K562 (cell line): ENCODE data around the gene CDK11B. TPM values are rescaled to one million over a fixed set of nuclear protein-coding genes. Genes with fewer than 3 reads are reported as not detected.

Source experiments
- BCL6 ChIP-seq: fragments of 250-450 bp; sonication (Bioruptor Pico); IDR thresholded peaks from 2 replicates; pipeline ENCODE4 v1.4.0; 2020
- FOSL1 ChIP-seq: fragments of 200-800 bp; sonication (Bioruptor generic); conservative IDR thresholded peaks from 2 replicates; pipeline ENCODE4 v1.6.1; 2016; ENCODE audit warnings: missing genetic modification characterization, missing compliant biosample characterization
- FOXP1 ChIP-seq: sonication (generic); formaldehyde crosslinking; IDR thresholded peaks from 2 replicates; pipeline ENCODE4 v1.8.0; 2022; ENCODE audit warnings: mild to moderate bottlenecking, missing genetic modification reagents
- ID3 ChIP-seq, 2 experiments: fragments of 250-450 bp in 1 of 2; fragments of 450-650 bp in 1 of 2; sonication (Bioruptor Pico) in 1 of 2; IDR thresholded peaks; 2 replicates each; pipeline versions ENCODE4 v1.6.1 to v1.8.0; 2016 to 2021; ENCODE audit warnings: mild to moderate bottlenecking in 2 of 2, moderate library complexity in 2 of 2, missing compliant biosample characterization in 1 of 2, missing genetic modification characterization in 1 of 2
- KHSRP ChIP-seq: fragments of 450-650 bp; IDR thresholded peaks from 2 replicates; pipeline ENCODE4 v1.6.1; 2017
- MTF1 ChIP-seq: fragments of 250-450 bp; sonication (Bioruptor Pico); IDR thresholded peaks from 2 replicates; pipeline ENCODE4 v1.9.0; 2021; ENCODE audit warnings: moderate library complexity, mild to moderate bottlenecking, inconsistent platforms, borderline replicate concordance
- OTX1 ChIP-seq: fragments of 450-650 bp; formaldehyde crosslinking; IDR thresholded peaks from 2 replicates; pipeline ENCODE4 v1.4.0; 2022; ENCODE audit warnings: mild to moderate bottlenecking
- PTTG1 ChIP-seq: fragments of 450-650 bp; IDR thresholded peaks from 2 replicates; pipeline ENCODE4 v1.6.1; 2016; ENCODE audit warnings: low read depth, mild to moderate bottlenecking, missing genetic modification characterization, missing compliant biosample characterization
- RAD21 ChIP-seq, 2 experiments: fragments of 250-450 bp in 1 of 2; fragments of 450-650 bp in 1 of 2; sonication (Bioruptor Pico) in 1 of 2; formaldehyde crosslinking in 1 of 2; IDR thresholded peaks in 1 of 2; conservative IDR thresholded peaks in 1 of 2; 2 replicates each; pipeline versions ENCODE4 v1.4.0 to v1.8.0; 2020 to 2022; ENCODE audit warnings: mild to moderate bottlenecking in 2 of 2, moderate library complexity in 1 of 2
- ZFPM2 ChIP-seq: fragments of 250-450 bp; sonication (Bioruptor Pico); IDR thresholded peaks from 2 replicates; pipeline ENCODE4 v1.5.1; 2022; ENCODE audit warnings: mild to moderate bottlenecking
- ZKSCAN8 ChIP-seq: fragments of 200-800 bp; sonication (Bioruptor generic); IDR thresholded peaks from 2 replicates; pipeline ENCODE4 v1.6.1; 2016; ENCODE audit warnings: missing genetic modification characterization, missing compliant biosample characterization
- ZNF584 ChIP-seq: fragments of 200-800 bp; sonication (Bioruptor generic); IDR thresholded peaks from 2 replicates; pipeline ENCODE4 v1.6.1; 2016; ENCODE audit warnings: low read depth, mild to moderate bottlenecking, missing genetic modification characterization, missing compliant biosample characterization
- ZNF830 ChIP-seq: fragments of 250-450 bp; sonication (Bioruptor Pico); IDR thresholded peaks from 2 replicates; pipeline ENCODE4 v1.5.0; 2021; ENCODE audit warnings: mild to moderate bottlenecking
- polyA plus RNA-seq, 8 experiments: library from polyadenylated mRNA; depleted of rRNA in 4 of 8; stranded (reverse) in 5 of 8; unstranded in 3 of 8; fragments of >200 nt; fragmentation: Nextera tagmentation in 2 of 8; fragmentation: Illumina TruSeq in 1 of 8; extraction: Ambion mirVana in 2 of 8; extraction: Trizol in 1 of 8; gene quantifications; 2 replicates each; pipeline versions ENCODE4 v1.2.1 to v1.2.3, GENCODE V29; 2011 to 2014; ENCODE audit warnings: inconsistent platforms in 1 of 8, missing spikeins in 1 of 8
- total RNA-seq, 7 experiments: library from RNA; depleted of rRNA in 6 of 7; stranded (reverse); fragments of >200 nt in 6 of 7; fragmentation: Illumina TruSeq in 2 of 7; extraction: Trizol in 2 of 7; gene quantifications; 2 replicates each; pipeline versions ENCODE4 v1.2.1 to v1.2.3, GENCODE V29; 2011 to 2021; ENCODE audit warnings: low replicate concordance in 1 of 7
- TF ChIP-seq, protein P1 (sequence below), 2 experiments: fragments of 450-650 bp; IDR thresholded peaks; 2 replicates each; pipeline ENCODE4 v1.6.1; 2018; ENCODE audit warnings: mild to moderate bottlenecking in 2 of 2, low read depth in 1 of 2; ENCODE audit not compliant: partially characterized antibody in 2 of 2
- TF ChIP-seq, protein P2 (sequence below), 3 experiments: IDR thresholded peaks in 2 of 3; conservative IDR thresholded peaks in 1 of 3; 2 replicates each; pipeline ENCODE4 v1.5.1; 2011 to 2012; ENCODE audit warnings: low read length in 3 of 3, mild to moderate bottlenecking in 3 of 3, control low read depth in 2 of 3, improper control_type of control experiment in 1 of 3, inconsistent platforms in 1 of 3, low read depth in 1 of 3, mixed read lengths in 1 of 3, moderate library complexity in 1 of 3; ENCODE audit not compliant: insufficient read depth in 2 of 3
- TF ChIP-seq, protein P3 (sequence below): fragments of 450-650 bp; IDR thresholded peaks from 2 replicates; pipeline ENCODE4 v1.6.1; 2018; ENCODE audit warnings: mild to moderate bottlenecking, low read depth; ENCODE audit not compliant: partially characterized antibody

The CDK11B gene
- total and polyA plus RNA-seq, 9 of the 15 experiments (the other 6 are each of a cell fraction or from before 2014, with no cell fraction given): 2.8 to 52.2 (median 19.5) TPM

DNA sequence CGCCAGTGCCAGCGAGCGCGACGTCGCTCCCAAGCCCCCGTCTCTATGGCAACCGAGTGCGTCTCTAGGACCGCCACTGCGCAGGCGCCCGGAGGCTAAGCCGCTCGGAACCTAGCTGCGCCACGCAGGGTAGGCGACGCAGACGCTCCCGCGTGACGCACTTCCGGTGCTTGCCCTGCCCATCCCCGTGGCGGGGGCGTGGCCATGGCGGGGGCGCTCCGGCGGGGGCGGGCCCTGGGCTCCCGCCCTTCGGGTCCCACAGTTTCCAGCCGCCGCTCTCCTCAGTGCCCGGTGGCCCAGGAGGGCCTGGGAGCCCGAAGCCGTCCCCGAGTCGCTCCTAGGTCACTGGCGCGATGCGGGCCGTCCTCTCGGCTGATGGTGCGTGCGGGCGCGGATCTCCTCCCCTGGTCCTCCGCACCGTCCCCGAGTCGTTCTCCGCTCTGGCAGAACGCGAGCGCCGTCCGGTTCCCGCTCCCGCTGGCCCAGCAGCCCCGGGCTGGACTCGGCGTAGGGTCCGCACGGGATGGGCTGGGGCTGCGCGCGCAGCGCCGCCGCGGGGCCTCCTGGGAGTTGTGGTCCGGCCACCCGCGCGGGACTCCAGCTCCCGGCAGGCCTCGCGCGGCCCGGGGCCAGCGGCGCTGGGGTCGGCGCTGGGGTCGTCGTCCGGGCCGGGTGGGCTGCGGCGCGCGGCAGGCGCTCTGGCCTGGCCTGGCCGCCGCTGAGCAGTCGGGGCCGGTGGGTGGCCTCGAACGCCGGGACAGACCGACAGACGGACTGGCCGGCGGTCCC is 43.4 kb downstream of the CDK11B start, which contains the start of gene MIB2 (continued):
- no peak for TF ChIP-seq ID3 (CRISPR knock-in tag; IDR thresholded peaks at IDR 0.05)
- peak; percentile 71; the same call in 1 of the 2 replicates for TF ChIP-seq ID3 (tag; IDR thresholded peaks at IDR 0.05)
- TF ChIP-seq FOSL1 (tag): 0 out of 2 replicates have a peak, but pooled peaks have one; percentile 6
- TF ChIP-seq OTX1 (CRISPR knock-in tag): no peak
- TF ChIP-seq ZNF830 (CRISPR knock-in tag): peak; percentile 80; the same call in 1 of the 2 replicates
- no peak for TF ChIP-seq MTF1 (CRISPR knock-in tag)
- no peak for TF ChIP-seq ZKSCAN8 (CRISPR knock-in tag)
- TF ChIP-seq, protein P1, sequence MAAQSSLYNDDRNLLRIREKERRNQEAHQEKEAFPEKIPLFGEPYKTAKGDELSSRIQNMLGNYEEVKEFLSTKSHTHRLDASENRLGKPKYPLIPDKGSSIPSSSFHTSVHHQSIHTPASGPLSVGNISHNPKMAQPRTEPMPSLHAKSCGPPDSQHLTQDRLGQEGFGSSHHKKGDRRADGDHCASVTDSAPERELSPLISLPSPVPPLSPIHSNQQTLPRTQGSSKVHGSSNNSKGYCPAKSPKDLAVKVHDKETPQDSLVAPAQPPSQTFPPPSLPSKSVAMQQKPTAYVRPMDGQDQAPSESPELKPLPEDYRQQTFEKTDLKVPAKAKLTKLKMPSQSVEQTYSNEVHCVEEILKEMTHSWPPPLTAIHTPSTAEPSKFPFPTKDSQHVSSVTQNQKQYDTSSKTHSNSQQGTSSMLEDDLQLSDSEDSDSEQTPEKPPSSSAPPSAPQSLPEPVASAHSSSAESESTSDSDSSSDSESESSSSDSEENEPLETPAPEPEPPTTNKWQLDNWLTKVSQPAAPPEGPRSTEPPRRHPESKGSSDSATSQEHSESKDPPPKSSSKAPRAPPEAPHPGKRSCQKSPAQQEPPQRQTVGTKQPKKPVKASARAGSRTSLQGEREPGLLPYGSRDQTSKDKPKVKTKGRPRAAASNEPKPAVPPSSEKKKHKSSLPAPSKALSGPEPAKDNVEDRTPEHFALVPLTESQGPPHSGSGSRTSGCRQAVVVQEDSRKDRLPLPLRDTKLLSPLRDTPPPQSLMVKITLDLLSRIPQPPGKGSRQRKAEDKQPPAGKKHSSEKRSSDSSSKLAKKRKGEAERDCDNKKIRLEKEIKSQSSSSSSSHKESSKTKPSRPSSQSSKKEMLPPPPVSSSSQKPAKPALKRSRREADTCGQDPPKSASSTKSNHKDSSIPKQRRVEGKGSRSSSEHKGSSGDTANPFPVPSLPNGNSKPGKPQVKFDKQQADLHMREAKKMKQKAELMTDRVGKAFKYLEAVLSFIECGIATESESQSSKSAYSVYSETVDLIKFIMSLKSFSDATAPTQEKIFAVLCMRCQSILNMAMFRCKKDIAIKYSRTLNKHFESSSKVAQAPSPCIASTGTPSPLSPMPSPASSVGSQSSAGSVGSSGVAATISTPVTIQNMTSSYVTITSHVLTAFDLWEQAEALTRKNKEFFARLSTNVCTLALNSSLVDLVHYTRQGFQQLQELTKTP (IDR thresholded peaks at IDR 0.05; ENCODE audit: low read depth in 1 of 2, partially characterized antibody in 2 of 2): peak in 1 of 2 experiments; percentile 87
- TF ChIP-seq, protein P2, sequence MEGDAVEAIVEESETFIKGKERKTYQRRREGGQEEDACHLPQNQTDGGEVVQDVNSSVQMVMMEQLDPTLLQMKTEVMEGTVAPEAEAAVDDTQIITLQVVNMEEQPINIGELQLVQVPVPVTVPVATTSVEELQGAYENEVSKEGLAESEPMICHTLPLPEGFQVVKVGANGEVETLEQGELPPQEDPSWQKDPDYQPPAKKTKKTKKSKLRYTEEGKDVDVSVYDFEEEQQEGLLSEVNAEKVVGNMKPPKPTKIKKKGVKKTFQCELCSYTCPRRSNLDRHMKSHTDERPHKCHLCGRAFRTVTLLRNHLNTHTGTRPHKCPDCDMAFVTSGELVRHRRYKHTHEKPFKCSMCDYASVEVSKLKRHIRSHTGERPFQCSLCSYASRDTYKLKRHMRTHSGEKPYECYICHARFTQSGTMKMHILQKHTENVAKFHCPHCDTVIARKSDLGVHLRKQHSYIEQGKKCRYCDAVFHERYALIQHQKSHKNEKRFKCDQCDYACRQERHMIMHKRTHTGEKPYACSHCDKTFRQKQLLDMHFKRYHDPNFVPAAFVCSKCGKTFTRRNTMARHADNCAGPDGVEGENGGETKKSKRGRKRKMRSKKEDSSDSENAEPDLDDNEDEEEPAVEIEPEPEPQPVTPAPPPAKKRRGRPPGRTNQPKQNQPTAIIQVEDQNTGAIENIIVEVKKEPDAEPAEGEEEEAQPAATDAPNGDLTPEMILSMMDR (IDR thresholded peaks at IDR 0.05 in 2 of 3, conservative IDR thresholded peaks at IDR 0.05 in 1 of 3; ENCODE audit: insufficient read depth in 2 of 3, low read depth in 1 of 3, low read length in 3 of 3): 0 out of 6 replicates have a peak, but pooled peaks of 1 of the 3 experiments have one; percentile 3
- TF ChIP-seq FOXP1 (CRISPR knock-in tag): peak; percentile 86
- TF ChIP-seq, protein P3, sequence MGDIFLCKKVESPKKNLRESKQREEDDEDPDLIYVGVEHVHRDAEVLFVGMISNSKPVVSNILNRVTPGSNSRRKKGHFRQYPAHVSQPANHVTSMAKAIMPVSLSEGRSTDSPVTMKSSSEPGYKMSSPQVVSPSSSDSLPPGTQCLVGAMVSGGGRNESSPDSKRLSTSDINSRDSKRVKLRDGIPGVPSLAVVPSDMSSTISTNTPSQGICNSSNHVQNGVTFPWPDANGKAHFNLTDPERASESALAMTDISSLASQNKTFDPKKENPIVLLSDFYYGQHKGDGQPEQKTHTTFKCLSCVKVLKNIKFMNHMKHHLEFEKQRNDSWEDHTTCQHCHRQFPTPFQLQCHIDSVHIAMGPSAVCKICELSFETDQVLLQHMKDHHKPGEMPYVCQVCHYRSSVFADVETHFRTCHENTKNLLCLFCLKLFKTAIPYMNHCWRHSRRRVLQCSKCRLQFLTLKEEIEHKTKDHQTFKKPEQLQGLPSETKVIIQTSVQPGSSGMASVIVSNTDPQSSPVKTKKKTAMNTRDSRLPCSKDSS: no peak
- TF ChIP-seq KHSRP: peak; percentile 87
- TF ChIP-seq ZNF584 (CRISPR knock-in tag): no peak
- TF ChIP-seq RAD21 (CRISPR knock-in tag; conservative IDR thresholded peaks at IDR 0.05 in 1 of 2, IDR thresholded peaks at IDR 0.05 in 1 of 2): peak in 1 of 2 experiments; percentile 20; a peak in 1 of 4 replicates
- TF ChIP-seq BCL6 (CRISPR knock-in tag): no peak
- no peak for TF ChIP-seq PTTG1 (tag)
- TF ChIP-seq ZFPM2 (CRISPR knock-in tag): no peak
